Measurements from ENCODE around the gene MYBPC1.

The MYBPC1 gene

DNA sequence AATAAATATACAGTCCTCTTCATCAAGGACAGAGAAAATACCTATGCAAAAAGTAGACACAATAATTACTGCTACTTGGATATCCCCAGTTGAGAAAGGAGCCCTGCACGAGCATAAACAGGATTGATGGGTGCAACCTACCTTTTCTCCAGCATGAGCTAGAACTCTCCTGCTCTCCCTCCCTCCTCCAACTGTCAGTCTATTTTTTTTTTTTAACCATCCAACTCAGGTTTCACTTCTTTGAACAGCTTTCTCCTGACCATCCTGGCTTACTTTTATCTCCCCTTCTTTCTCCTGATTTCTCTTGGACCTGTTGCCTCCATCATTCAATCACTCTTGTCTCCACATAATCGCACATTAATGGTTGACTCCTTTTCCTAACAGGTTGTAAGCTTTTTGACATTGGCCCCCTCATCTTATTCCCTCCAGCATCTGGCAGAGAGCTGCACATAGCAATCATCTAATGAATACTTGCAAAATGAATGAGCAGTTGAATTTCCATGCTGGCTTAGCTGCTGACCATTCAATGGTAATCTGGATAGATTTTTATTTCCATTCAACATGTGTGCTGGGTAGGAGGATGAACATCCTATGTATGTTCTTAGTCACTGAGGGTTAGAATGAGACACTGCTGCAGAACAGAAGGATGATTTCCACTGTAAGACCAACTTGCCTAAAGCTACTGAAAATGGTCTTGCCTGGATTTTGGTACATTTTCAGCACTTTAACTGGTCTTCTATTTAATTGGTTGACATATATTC lies 24.4 kb downstream of the MYBPC1 start:
- H3K9ac ChIP-seq (ENCODE audit: low read length), result no peak overlapping the region
- no peak overlapping the region for H3K27ac ChIP-seq (ENCODE audit: low read depth, low read length)

DNA sequence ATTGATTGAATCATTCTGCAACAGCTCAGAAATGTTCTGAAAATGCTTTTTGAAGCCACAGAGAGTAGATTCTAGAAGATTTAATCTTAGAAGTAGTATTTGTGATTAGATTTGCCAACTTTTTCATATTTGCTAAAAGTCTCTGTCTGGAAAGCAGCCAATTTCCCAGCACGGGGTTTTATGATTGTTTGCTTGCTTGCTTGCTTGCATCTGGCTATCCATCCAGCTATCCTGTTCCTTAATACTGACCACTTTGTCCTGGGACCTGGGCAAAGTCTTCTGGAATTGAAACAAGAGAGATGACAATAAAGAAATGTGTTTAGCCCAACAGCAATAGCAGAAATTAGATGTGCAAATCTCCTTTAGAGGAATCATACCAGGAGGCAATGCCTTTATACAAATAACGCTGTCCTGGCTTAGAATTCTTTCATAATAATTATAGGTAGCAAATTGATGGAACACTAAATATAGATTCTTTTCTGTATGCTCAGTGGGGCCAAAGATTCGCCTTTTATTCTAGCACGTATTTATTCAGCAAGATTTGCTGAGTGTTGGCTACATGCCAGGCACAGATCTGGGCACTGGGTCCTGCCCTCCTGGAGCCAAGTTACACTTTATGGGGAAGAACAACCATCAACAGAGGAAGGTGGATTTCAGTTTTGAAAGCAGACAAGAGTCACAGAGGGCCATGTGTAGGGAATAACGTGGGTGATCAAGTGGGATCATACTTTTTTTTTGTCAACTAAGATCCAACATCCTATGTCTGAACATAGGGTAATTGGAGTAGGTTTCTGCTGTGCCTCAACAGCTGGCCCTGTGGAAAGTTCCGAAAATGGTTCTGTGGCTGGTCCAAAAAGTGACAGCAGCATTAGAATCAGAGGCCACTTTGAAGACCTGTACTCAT lies 25.3 kb downstream of the MYBPC1 start:
- TF ChIP-seq, protein P1, sequence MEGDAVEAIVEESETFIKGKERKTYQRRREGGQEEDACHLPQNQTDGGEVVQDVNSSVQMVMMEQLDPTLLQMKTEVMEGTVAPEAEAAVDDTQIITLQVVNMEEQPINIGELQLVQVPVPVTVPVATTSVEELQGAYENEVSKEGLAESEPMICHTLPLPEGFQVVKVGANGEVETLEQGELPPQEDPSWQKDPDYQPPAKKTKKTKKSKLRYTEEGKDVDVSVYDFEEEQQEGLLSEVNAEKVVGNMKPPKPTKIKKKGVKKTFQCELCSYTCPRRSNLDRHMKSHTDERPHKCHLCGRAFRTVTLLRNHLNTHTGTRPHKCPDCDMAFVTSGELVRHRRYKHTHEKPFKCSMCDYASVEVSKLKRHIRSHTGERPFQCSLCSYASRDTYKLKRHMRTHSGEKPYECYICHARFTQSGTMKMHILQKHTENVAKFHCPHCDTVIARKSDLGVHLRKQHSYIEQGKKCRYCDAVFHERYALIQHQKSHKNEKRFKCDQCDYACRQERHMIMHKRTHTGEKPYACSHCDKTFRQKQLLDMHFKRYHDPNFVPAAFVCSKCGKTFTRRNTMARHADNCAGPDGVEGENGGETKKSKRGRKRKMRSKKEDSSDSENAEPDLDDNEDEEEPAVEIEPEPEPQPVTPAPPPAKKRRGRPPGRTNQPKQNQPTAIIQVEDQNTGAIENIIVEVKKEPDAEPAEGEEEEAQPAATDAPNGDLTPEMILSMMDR (IDR thresholded peaks at IDR 0.05; ENCODE audit: insufficient read depth, low read length, poor library complexity, severe bottlenecking), result no peak
- TF ChIP-seq EZH2phosphoT487 (conservative IDR thresholded peaks at IDR 0.05; ENCODE audit: low read length), result no peak
- Histone ChIP-seq H4K20me1 (ENCODE audit: low read depth, low read length) (no peaks in the 10 kb centered on the region), H2AFZ (ENCODE audit: low read depth, low read length, severe bottlenecking) (no peak overlapping the region), H3K36me3 (ENCODE audit: low read length) (no peaks in the 10 kb centered on the region), H3K9ac (ENCODE audit: low read length) (no peak overlapping the region), H3K27ac (ENCODE audit: low read depth, low read length) (no peak overlapping the region), H3K9me3 (ENCODE audit: insufficient read depth, low read length) (no peaks in the 10 kb centered on the region), H3K4me3 (ENCODE audit: insufficient read depth, low read length, poor library complexity, severe bottlenecking) (no peak overlapping the region), H3K79me2 (ENCODE audit: insufficient read depth, low read length) (no peaks in the 10 kb centered on the region), H3K4me2 (ENCODE audit: low read depth, low read length, poor library complexity, severe bottlenecking) (no peak overlapping the region), H3K9me2 (replicated peaks; ENCODE audit: insufficient read depth, low read length) (no peaks in the 10 kb centered on the region), H3K27me3 (ENCODE audit: low read length) (no peaks in the 10 kb centered on the region), H3F3A (ENCODE audit: insufficient read depth) (no peaks in the 10 kb centered on the region)

More for the DNA sequence above, 24.4 kb downstream of the MYBPC1 start:
- Histone ChIP-seq H3K27me3 (ENCODE audit: low read length) (no peaks in the 10 kb centered on the region), H3F3A (ENCODE audit: insufficient read depth) (no peaks in the 10 kb centered on the region), H3K9me3 (ENCODE audit: insufficient read depth, low read length) (no peaks in the 10 kb centered on the region), H3K79me2 (ENCODE audit: insufficient read depth, low read length) (no peaks in the 10 kb centered on the region), H2AFZ (ENCODE audit: low read depth, low read length, severe bottlenecking) (no peak overlapping the region), H3K4me2 (ENCODE audit: low read depth, low read length, poor library complexity, severe bottlenecking) (no peak overlapping the region), H3K9me2 (replicated peaks; ENCODE audit: insufficient read depth, low read length) (no peaks in the 10 kb centered on the region), H4K20me1 (ENCODE audit: low read depth, low read length) (no peaks in the 10 kb centered on the region), H3K36me3 (ENCODE audit: low read length) (no peaks in the 10 kb centered on the region), H3K4me3 (ENCODE audit: insufficient read depth, low read length, poor library complexity, severe bottlenecking) (no peak overlapping the region)
- TF ChIP-seq, protein P1 (IDR thresholded peaks at IDR 0.05; ENCODE audit: insufficient read depth, low read length, poor library complexity, severe bottlenecking), result no peak
- TF ChIP-seq EZH2phosphoT487 (conservative IDR thresholded peaks at IDR 0.05; ENCODE audit: low read length), result no peak

DNA sequence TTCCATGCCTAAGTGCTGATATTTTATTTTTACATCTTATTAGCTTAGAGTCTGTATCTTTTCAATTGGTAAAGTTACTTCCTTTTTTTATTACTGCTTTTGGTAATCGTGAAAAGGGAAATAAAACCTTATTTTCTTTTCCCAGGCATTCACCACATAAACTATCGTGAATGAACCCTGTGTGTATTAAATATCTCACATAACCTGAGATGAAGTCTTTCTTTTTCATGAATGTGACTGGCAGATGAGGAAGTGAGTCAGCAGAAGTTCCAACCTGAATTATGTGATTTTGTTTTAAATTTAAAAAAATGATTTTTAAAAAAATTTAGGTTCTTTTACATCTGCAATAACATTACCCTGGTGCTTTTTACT lies 26.0 kb downstream of the MYBPC1 start:
- no peaks in the 10 kb centered on the region for H3K27me3 ChIP-seq (ENCODE audit: low read length)
- H3F3A ChIP-seq (ENCODE audit: insufficient read depth), result no peaks in the 10 kb centered on the region
- H2AFZ ChIP-seq (ENCODE audit: low read depth, low read length, severe bottlenecking), result no peak overlapping the region
- TF ChIP-seq, protein P1 (IDR thresholded peaks at IDR 0.05; ENCODE audit: insufficient read depth, low read length, poor library complexity, severe bottlenecking), result no peak
- TF ChIP-seq EZH2phosphoT487 (conservative IDR thresholded peaks at IDR 0.05; ENCODE audit: low read length), result no peak
- H3K27ac ChIP-seq (ENCODE audit: low read depth, low read length), result no peak overlapping the region
- no peaks in the 10 kb centered on the region for H3K36me3 ChIP-seq (ENCODE audit: low read length)
- no peaks in the 10 kb centered on the region for H3K9me3 ChIP-seq (ENCODE audit: insufficient read depth, low read length)
- H3K4me2 ChIP-seq (ENCODE audit: low read depth, low read length, poor library complexity, severe bottlenecking), result no peak overlapping the region
- H4K20me1 ChIP-seq (ENCODE audit: low read depth, low read length), result no peaks in the 10 kb centered on the region
- H3K9me2 ChIP-seq (replicated peaks; ENCODE audit: insufficient read depth, low read length), result no peaks in the 10 kb centered on the region
- H3K4me3 ChIP-seq (ENCODE audit: insufficient read depth, low read length, poor library complexity, severe bottlenecking), result no peak overlapping the region
- no peak overlapping the region for H3K9ac ChIP-seq (ENCODE audit: low read length)
- H3K79me2 ChIP-seq (ENCODE audit: insufficient read depth, low read length), result no peaks in the 10 kb centered on the region

Data from SU-DHL-6 (cell line).